GM12878 (cell line): ENCODE results near the gene SLC35A5. TPM values are rescaled to one million over a fixed set of nuclear protein-coding genes. Genes with fewer than 3 reads are reported as not detected.
A peak's percentile ranks its signal among the peaks of the same experiment; 100 is the strongest.

Experiments used
- ATAC-seq: fragments of 200-7000 bp; cut with Tn5 transposase; 3 replicates; pipeline ENCODE4 v1.9.1; 2020; ENCODE audit warnings: mild to moderate bottlenecking, moderate library complexity
- BruUV-seq: library from RNA; stranded (reverse); fragments of 400-500 nt; replicated peaks from 2 replicates; lab custom pipeline; 2021; lab: Mats Ljungman, UMichigan
- CTCF ChIA-PET: fragments of 300-600 bp; sonication (Branson Sonifier 250); formaldehyde crosslinking; extraction: SDS; loops from one replicate; lab custom pipeline; 2021; ENCODE audit warnings: inconsistent platforms; lab: Yijun Ruan, JAX
- POLR2A ChIA-PET: fragments of 350-600 bp; formaldehyde crosslinking; extraction: SDS; loops from one replicate; lab custom pipeline; 2021; ENCODE audit warnings: inconsistent platforms; lab: Charles Lee
- RAD21 ChIA-PET: fragments of 300-600 bp; sonication (Branson Sonifier 250); formaldehyde crosslinking; loops from one replicate; lab custom pipeline; 2023; ENCODE audit warnings: antibody characterized with exemption; ENCODE audit not compliant: unreplicated experiment; lab: Charles Lee
- SMC1A ChIA-PET: fragments of 300-600 bp; sonication (Branson Sonifier 250); formaldehyde crosslinking; loops from one replicate; lab custom pipeline; 2023; ENCODE audit not compliant: unreplicated experiment, uncharacterized antibody; lab: Charles Lee
- DNase-seq: peaks from one replicate; pipeline ENCODE4 v3.0.0-alpha.2; 2011; ENCODE audit warnings: low read depth, low spot score
- FAIRE-seq: peaks from 3 replicates; lab custom pipeline; 2011; peaks lifted over from hg19 to GRCh38; lab: Jason Lieb, UNC
- H2AFZ ChIP-seq: 2 replicates; pipeline ENCODE4 v1.6.0; 2011; ENCODE audit warnings: low read depth, low read length, control low read depth; ENCODE audit not compliant: control insufficient read depth
- H3K27ac ChIP-seq: 2 replicates; pipeline ENCODE4 v1.5.1; 2011; ENCODE audit warnings: control low read depth; ENCODE audit not compliant: control insufficient read depth, insufficient read depth
- H3K27me3 ChIP-seq, 2 experiments: replicated peaks in 1 of 2; 2 replicates each; pipeline versions ENCODE4 v1.6.0 to v1.6.1; 2011; ENCODE audit warnings: low read length in 1 of 2; ENCODE audit not compliant: control insufficient read depth in 2 of 2, insufficient read depth in 2 of 2
- H3K36me3 ChIP-seq, 2 experiments: 2 replicates each; pipeline ENCODE4 v1.5.1; 2011; ENCODE audit warnings: low read length in 1 of 2; ENCODE audit not compliant: control insufficient read depth in 2 of 2, insufficient read depth in 2 of 2
- H3K4me1 ChIP-seq: 2 replicates; pipeline ENCODE4 v1.6.1; 2011; ENCODE audit warnings: mild to moderate bottlenecking, low read length, moderate library complexity, mixed read lengths; ENCODE audit not compliant: control insufficient read depth, insufficient read depth
- H3K4me2 ChIP-seq: 2 replicates; pipeline ENCODE4 v1.6.0; 2011; ENCODE audit warnings: control low read depth; ENCODE audit not compliant: control insufficient read depth, insufficient read depth
- H3K4me3 ChIP-seq: fragments of 200-600 bp; sonication (generic); 2 replicates; pipeline ENCODE4 v1.5.1; 2016
- H3K79me2 ChIP-seq: 2 replicates; pipeline ENCODE4 v1.6.0; 2011; ENCODE audit warnings: low read length; ENCODE audit not compliant: control insufficient read depth, insufficient read depth
- H3K9ac ChIP-seq: 2 replicates; pipeline ENCODE4 v1.8.0; 2011; ENCODE audit warnings: low read length, control low read depth, mixed read lengths; ENCODE audit not compliant: control insufficient read depth, insufficient read depth
- H3K9me3 ChIP-seq: replicated peaks from 3 replicates; pipeline ENCODE4 v1.5.1; 2011; ENCODE audit warnings: mild to moderate bottlenecking, low read length; ENCODE audit not compliant: control insufficient read depth, insufficient read depth
- H4K20me1 ChIP-seq: 2 replicates; pipeline ENCODE4 v1.6.0; 2011; ENCODE audit not compliant: control insufficient read depth, insufficient read depth
- ASH2L ChIP-seq: fragments of 300-600, 200-600 bp; sonication (generic); IDR thresholded peaks from 2 replicates; pipeline ENCODE4 v1.6.1; 2017; ENCODE audit warnings: low read depth, mild to moderate bottlenecking, borderline replicate concordance
- E2F4 ChIP-seq: IDR thresholded peaks from 2 replicates; pipeline ENCODE4 v1.6.1; 2012; ENCODE audit warnings: low read depth, low read length, improper control_type of control experiment
- E4F1 ChIP-seq: fragments of 450-650 bp; IDR thresholded peaks from 2 replicates; pipeline ENCODE4 v1.6.1; 2018; ENCODE audit warnings: borderline replicate concordance, mild to moderate bottlenecking; ENCODE audit not compliant: partially characterized antibody
- HDGF ChIP-seq: fragments of 450-650 bp; IDR thresholded peaks from 2 replicates; pipeline ENCODE4 v1.6.1; 2016; ENCODE audit warnings: antibody characterized with exemption
- RAD21 ChIP-seq: IDR thresholded peaks from 2 replicates; pipeline ENCODE4 v1.6.1; 2011; ENCODE audit warnings: mild to moderate bottlenecking, low read depth, low read length, moderate library complexity; ENCODE audit not compliant: insufficient read depth
- YY1 ChIP-seq: IDR thresholded peaks from 2 replicates; pipeline ENCODE4 v1.6.1; 2011; ENCODE audit warnings: low read depth, mild to moderate bottlenecking, low read length
- ZZZ3 ChIP-seq: IDR thresholded peaks from 2 replicates; pipeline ENCODE4 v1.6.1; 2011; ENCODE audit warnings: low read depth; ENCODE audit not compliant: control insufficient read depth, insufficient read length
- WGBS: methylation state at CpG from one replicate; pipeline ENCODE4 v1.1.6; 2016; ENCODE audit warnings: low lambda C conversion rate; ENCODE audit not compliant: insufficient replicate concordance, insufficient coverage; ENCODE audit errors: missing lambda C conversion rate; 5-methylcytosine and 5-hydroxymethylcytosine counted together
- in situ Hi-C: fragments of 300-500 bp; cut with MboI; formaldehyde crosslinking; loops from 9 replicates; pipeline ENCODE4 v1.14.3; 2018; ENCODE audit warnings: mixed read lengths
- intact Hi-C: fragments of 100-400 bp; cut with micrococcal nuclease; formaldehyde crosslinking; loops from one replicate; pipeline ENCODE4 v1.14.2; 2022; ENCODE audit not compliant: unreplicated experiment
- polyA plus RNA-seq, 11 experiments: library from polyadenylated mRNA; depleted of rRNA in 4 of 11; unstranded in 6 of 11; stranded (reverse) in 5 of 11; fragments of >200 nt; fragmentation: Nextera tagmentation in 4 of 11; fragmentation: Illumina TruSeq in 1 of 11; extraction: Ambion mirVana in 4 of 11; extraction: Trizol in 1 of 11; gene quantifications; 1 replicate in 1 of 11; 2 replicates in 10 of 11; pipeline versions ENCODE4 v1.2.1 to v1.2.3, GENCODE V29; 2011 to 2016; ENCODE audit warnings: inconsistent platforms in 2 of 11, missing spikeins in 2 of 11, low read depth in 1 of 11
- total RNA-seq, 4 experiments: library from RNA; depleted of rRNA in 3 of 4; stranded (reverse); fragments of >200 nt in 3 of 4; fragmentation: Illumina TruSeq in 1 of 4; extraction: Trizol in 1 of 4; gene quantifications; 2 replicates each; pipeline versions ENCODE4 v1.2.1 to v1.2.3, GENCODE V29; 2013 to 2021
- TF ChIP-seq, protein P1 (sequence below): fragments of 450-650 bp; IDR thresholded peaks from 2 replicates; pipeline ENCODE4 v1.6.1; 2017; ENCODE audit warnings: mild to moderate bottlenecking, moderate library complexity

SLC35A5 gene
- total and polyA plus RNA-seq, 10 of the 15 experiments (the other 5 are each of a cell fraction or from before 2014, with no cell fraction given) = 10.9 to 38.1 (median 16.0) TPM

DNA sequence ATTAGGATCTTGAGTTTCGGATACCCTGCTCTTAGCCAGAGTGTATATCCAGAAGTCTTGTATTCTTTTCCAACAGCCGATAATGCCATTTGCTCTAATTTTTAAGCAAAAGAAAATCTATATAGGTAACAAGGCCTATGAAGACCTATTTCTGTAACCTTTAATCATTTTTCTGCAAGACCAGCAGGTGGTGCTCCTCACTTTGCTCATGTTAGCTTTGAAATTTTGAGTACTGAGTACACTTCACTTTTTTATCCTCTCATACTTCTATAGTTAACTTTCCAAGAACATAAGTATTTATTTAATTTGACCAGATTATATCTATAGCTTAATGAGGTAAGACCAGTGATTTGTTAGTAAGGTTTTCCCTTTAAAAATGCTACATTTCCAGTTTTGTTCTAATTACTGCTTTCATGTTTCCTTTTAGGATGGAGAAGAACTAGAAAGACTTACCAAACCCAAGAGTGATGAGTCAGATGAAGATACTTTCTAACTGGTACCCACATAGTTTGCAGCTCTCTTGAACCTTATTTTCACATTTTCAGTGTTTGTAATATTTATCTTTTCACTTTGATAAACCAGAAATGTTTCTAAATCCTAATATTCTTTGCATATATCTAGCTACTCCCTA, 20.5 kb downstream of the SLC35A5 start (continued):
- peak; percentile 72 for TF ChIP-seq RAD21

GRCh38 chr3:112583105-112583504, 21.3 kb downstream of the SLC35A5 start:
- no peak overlapping the region for H3K4me2 ChIP-seq
- RAD21 ChIA-PET = interaction anchor here (0.7 to 2.5 kb wide), 8 partner anchors 52 to 705 kb away, joined by 3 to 10 read pairs (median 4); partner anchors contain the start of gene SLC9C1
- H3K4me3 ChIP-seq = no peak overlapping the region
- POLR2A ChIA-PET = no interaction called here
- intact Hi-C loops = loop anchor here (5.0 kb wide), 1 partner anchor 394 kb away; the partner anchor contains the start of gene CD200R1
- CTCF ChIA-PET = interaction anchor here (0.9 to 3.2 kb wide), 28 partner anchors 9 to 705 kb away, joined by 3 to 32 read pairs (median 6); partner anchors contain the start of gene SLC9C1
- SMC1A ChIA-PET = interaction anchor here (0.8 to 2.2 kb wide), 21 partner anchors 10 to 484 kb away, joined by 3 to 12 read pairs (median 5); partner anchors contain the start of genes GTPBP8 and SLC9C1
- H3K27ac ChIP-seq = no peak overlapping the region
- H4K20me1 ChIP-seq = no peaks in the 10 kb centered on the region
- H3K27me3 ChIP-seq = no peaks in the 10 kb centered on the region
- peaks cover 0 to 12% of the 10 kb centered on the region in 2 experiments; a peak in 2 of 4 replicates for H3K36me3 ChIP-seq
- no peaks in the 10 kb centered on the region for H3K79me2 ChIP-seq
- TF ChIP-seq, protein P1, sequence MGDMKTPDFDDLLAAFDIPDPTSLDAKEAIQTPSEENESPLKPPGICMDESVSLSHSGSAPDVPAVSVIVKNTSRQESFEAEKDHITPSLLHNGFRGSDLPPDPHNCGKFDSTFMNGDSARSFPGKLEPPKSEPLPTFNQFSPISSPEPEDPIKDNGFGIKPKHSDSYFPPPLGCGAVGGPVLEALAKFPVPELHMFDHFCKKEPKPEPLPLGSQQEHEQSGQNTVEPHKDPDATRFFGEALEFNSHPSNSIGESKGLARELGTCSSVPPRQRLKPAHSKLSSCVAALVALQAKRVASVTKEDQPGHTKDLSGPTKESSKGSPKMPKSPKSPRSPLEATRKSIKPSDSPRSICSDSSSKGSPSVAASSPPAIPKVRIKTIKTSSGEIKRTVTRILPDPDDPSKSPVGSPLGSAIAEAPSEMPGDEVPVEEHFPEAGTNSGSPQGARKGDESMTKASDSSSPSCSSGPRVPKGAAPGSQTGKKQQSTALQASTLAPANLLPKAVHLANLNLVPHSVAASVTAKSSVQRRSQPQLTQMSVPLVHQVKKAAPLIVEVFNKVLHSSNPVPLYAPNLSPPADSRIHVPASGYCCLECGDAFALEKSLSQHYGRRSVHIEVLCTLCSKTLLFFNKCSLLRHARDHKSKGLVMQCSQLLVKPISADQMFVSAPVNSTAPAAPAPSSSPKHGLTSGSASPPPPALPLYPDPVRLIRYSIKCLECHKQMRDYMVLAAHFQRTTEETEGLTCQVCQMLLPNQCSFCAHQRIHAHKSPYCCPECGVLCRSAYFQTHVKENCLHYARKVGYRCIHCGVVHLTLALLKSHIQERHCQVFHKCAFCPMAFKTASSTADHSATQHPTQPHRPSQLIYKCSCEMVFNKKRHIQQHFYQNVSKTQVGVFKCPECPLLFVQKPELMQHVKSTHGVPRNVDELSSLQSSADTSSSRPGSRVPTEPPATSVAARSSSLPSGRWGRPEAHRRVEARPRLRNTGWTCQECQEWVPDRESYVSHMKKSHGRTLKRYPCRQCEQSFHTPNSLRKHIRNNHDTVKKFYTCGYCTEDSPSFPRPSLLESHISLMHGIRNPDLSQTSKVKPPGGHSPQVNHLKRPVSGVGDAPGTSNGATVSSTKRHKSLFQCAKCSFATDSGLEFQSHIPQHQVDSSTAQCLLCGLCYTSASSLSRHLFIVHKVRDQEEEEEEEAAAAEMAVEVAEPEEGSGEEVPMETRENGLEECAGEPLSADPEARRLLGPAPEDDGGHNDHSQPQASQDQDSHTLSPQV = no peak
- TF ChIP-seq ASH2L (no peak), ZZZ3 (no peak), E4F1 (no peak), HDGF (no peak), E2F4 (no peak), YY1 (no peak)
- TF ChIP-seq, all 136 proteins: peak for 0
- Histone ChIP-seq H3K9ac (no peak overlapping the region), H3K4me1 (no peaks in the 10 kb centered on the region), H2AFZ (no peak overlapping the region), H3K9me3 (no peaks in the 10 kb centered on the region)
- in situ Hi-C loops = no loop called here
- DNase-seq (no peak), FAIRE-seq (peak; percentile 7), ATAC-seq (no peak)
- 82% methylated on average over 3 of the region's 3 CpGs for WGBS
- BruUV-seq = no TSS peak
